ENCODE measurements around the gene CGB8.
A peak's percentile ranks its signal among the peaks of the same experiment; 100 is the strongest.
"Not testable (repeated sequence)": the region's sequence is repeated elsewhere in the genome, so short reads cannot be mapped to it uniquely, and the experiment has no call there.

CGB8 gene

GRCh38 chr19:49080392-49080791 is 31.5 kb upstream of the CGB8 start:
- Histone ChIP-seq H3K27me3 (ENCODE audit: insufficient read depth, poor library complexity, severe bottlenecking) (no peaks in the 10 kb centered on the region), H3K27ac (replicated peaks) (no peak overlapping the region), H3K4me3 (replicated peaks; ENCODE audit: insufficient read depth, low read length) (no peak overlapping the region)
- DNase-seq (ENCODE audit: low read depth in 1 of 2, low spot score in 1 of 2) = no peak
- TF ChIP-seq POLR2AphosphoS5 (IDR thresholded peaks at IDR 0.05; ENCODE audit: low read depth) = no peak
- no peak for TF ChIP-seq GABPA (IDR thresholded peaks at IDR 0.05; ENCODE audit: low read depth)
- TF ChIP-seq REST (IDR thresholded peaks at IDR 0.05; ENCODE audit: insufficient replicate concordance, low read depth) = no peak
- no peak for TF ChIP-seq CTCF (IDR thresholded peaks at IDR 0.05; ENCODE audit: insufficient read depth, low read length)
- TF ChIP-seq SPI1 (IDR thresholded peaks at IDR 0.05; ENCODE audit: borderline replicate concordance, low read depth) = no peak

GRCh38 chr19:49074869-49075268 is 26.0 kb upstream of the CGB8 start:
- DNase-seq (ENCODE audit: low read depth in 1 of 2, low spot score in 1 of 2) = peak in 1 of 2 experiments; percentile 53
- H3K4me3 ChIP-seq (replicated peaks; ENCODE audit: insufficient read depth, low read length); H3K27ac ChIP-seq (replicated peaks): not testable (repeated sequence)
- peaks cover 25% of the 10 kb centered on the region for H3K27me3 ChIP-seq (ENCODE audit: insufficient read depth, poor library complexity, severe bottlenecking)

- peak in 1 of 2 experiments; percentile 42 for DNase-seq (ENCODE audit: low read depth in 1 of 2, low spot score in 1 of 2)
- Histone ChIP-seq H3K27me3 (ENCODE audit: insufficient read depth, poor library complexity, severe bottlenecking) (peaks cover 27% of the 10 kb centered on the region), H3K4me3 (replicated peaks; ENCODE audit: insufficient read depth, low read length) (no peak overlapping the region), H3K27ac (replicated peaks) (no peak overlapping the region)
- TF ChIP-seq POLR2AphosphoS5 (IDR thresholded peaks at IDR 0.05; ENCODE audit: low read depth) (no peak), SPI1 (IDR thresholded peaks at IDR 0.05; ENCODE audit: borderline replicate concordance, low read depth) (peak; percentile 31; the same call in 1 of the 2 replicates), CTCF (IDR thresholded peaks at IDR 0.05; ENCODE audit: insufficient read depth, low read length) (no peak)
These were observed 24.8 kb upstream of the CGB8 start for GRCh38 chr19:49073514-49074378.

GRCh38 chr19:49071860-49072547 is 23.1 kb upstream of the CGB8 start:
- Histone ChIP-seq H3K27me3 (ENCODE audit: insufficient read depth, poor library complexity, severe bottlenecking) (peaks cover 32% of the 10 kb centered on the region), H3K4me3 (replicated peaks; ENCODE audit: insufficient read depth, low read length) (no peak overlapping the region), H3K27ac (replicated peaks) (no peak overlapping the region)
- no peak for DNase-seq (ENCODE audit: low read depth in 1 of 2, low spot score in 1 of 2)
- TF ChIP-seq POLR2AphosphoS5 (IDR thresholded peaks at IDR 0.05; ENCODE audit: low read depth) (no peak), SPI1 (IDR thresholded peaks at IDR 0.05; ENCODE audit: borderline replicate concordance, low read depth) (no peak), REST (IDR thresholded peaks at IDR 0.05; ENCODE audit: insufficient replicate concordance, low read depth) (no peak), GABPA (IDR thresholded peaks at IDR 0.05; ENCODE audit: low read depth) (no peak)

Data from HL-60 (cell line).